Fibroblast of villous mesenchyme (primary cell): ENCODE measurements around the gene EBPL. TPM values are rescaled to one million over a fixed set of nuclear protein-coding genes. Genes with fewer than 3 reads are reported as not detected.

Experiments
- DNase-seq: peaks from one replicate; pipeline ENCODE4 v3.0.0-alpha.2; 2010; ENCODE audit warnings: low read depth
- H3K4me3 ChIP-seq: 2 replicates; pipeline ENCODE4 v1.5.1; 2011; ENCODE audit warnings: low read depth, mild to moderate bottlenecking, low read length
- CTCF ChIP-seq: IDR thresholded peaks from 2 replicates; pipeline ENCODE4 v1.5.1; 2012; ENCODE audit warnings: low read depth, mild to moderate bottlenecking, low read length; ENCODE audit not compliant: insufficient read depth
- total RNA-seq: library from RNA; depleted of rRNA; stranded (reverse); fragments of >200 nt; gene quantifications from 2 replicates; pipeline ENCODE4 v1.2.3, GENCODE V29; 2012

Gene EBPL
- total RNA-seq, 1 donor = 39.7 TPM

- no peak for TF ChIP-seq CTCF
- H3K4me3 ChIP-seq = no peak overlapping the region
- DNase-seq = peak; percentile 86
Measured at GRCh38 chr13:49693191-49693733, 2.0 kb upstream of the EBPL start.

GRCh38 chr13:49690133-49690994 lies 922 bp downstream of the EBPL start:
- H3K4me3 ChIP-seq = peak overlapping the region; percentile 75
- peak; percentile 84 for DNase-seq
- no peak for TF ChIP-seq CTCF

GRCh38 chr13:49683489-49683888 lies 7.8 kb downstream of the EBPL start:
- DNase-seq = no peak
- TF ChIP-seq CTCF = no peak
- no peak overlapping the region for H3K4me3 ChIP-seq

GRCh38 chr13:49681842-49682435 lies 9.3 kb downstream of the EBPL start:
- peak; percentile 72 for DNase-seq
- no peak overlapping the region for H3K4me3 ChIP-seq
- no peak for TF ChIP-seq CTCF

- no peak overlapping the region for H3K4me3 ChIP-seq
- peak; percentile 45 for TF ChIP-seq CTCF
- peak; percentile 83 for DNase-seq
Measured at GRCh38 chr13:49679246-49679645, 12.0 kb downstream of the EBPL start.

- no peak overlapping the region for H3K4me3 ChIP-seq
- no peak for TF ChIP-seq CTCF
- DNase-seq = no peak
Measured at GRCh38 chr13:49678191-49678914, 12.9 kb downstream of the EBPL start.
